Large intestine (tissue), 3 donors: ENCODE results near the gene CACNA1B. TPM values are rescaled to one million over a fixed set of nuclear protein-coding genes. Genes with fewer than 3 reads are reported as not detected.
"Not testable (repeated sequence)": the region's sequence is repeated elsewhere in the genome, so short reads cannot be mapped to it uniquely, and the experiment has no call there.

ENCODE experiments used
- DNase-seq, 2 donors: peaks; one replicate each; pipeline versions ENCODE4 v3.0.0 to v3.0.0-alpha.2; 2013
- H3K27ac ChIP-seq: one replicate; pipeline ENCODE4 v1.5.1; 2013; ENCODE audit warnings: low read length
- H3K27me3 ChIP-seq: 2 replicates; pipeline ENCODE4 v1.6.1; 2013; ENCODE audit warnings: low read length; ENCODE audit not compliant: control insufficient read depth, insufficient read depth
- H3K36me3 ChIP-seq: 2 replicates; pipeline ENCODE4 v1.6.1; 2013; ENCODE audit warnings: low read length; ENCODE audit not compliant: control insufficient read depth, insufficient read depth
- H3K4me1 ChIP-seq: one replicate; pipeline ENCODE4 v1.6.1; 2013; ENCODE audit warnings: low read length; ENCODE audit not compliant: control insufficient read depth, insufficient read depth
- H3K4me3 ChIP-seq: one replicate; pipeline ENCODE4 v1.5.1; 2013; ENCODE audit warnings: low read length
- H3K9me3 ChIP-seq: one replicate; pipeline ENCODE4 v1.6.1; 2013; ENCODE audit warnings: mild to moderate bottlenecking, low read depth, low read length, moderate library complexity; ENCODE audit not compliant: control insufficient read depth
- WGBS: methylation state at CpG from one replicate; pipeline ENCODE4 v1.1.5; 2013; ENCODE audit warnings: low lambda C conversion rate; ENCODE audit not compliant: insufficient coverage; 5-methylcytosine and 5-hydroxymethylcytosine counted together
- polyA plus RNA-seq: library from polyadenylated mRNA; unstranded; fragments of 120-200 nt; gene quantifications from one replicate; pipeline ENCODE4 v1.2.1, GENCODE V29; 2013

The CACNA1B gene
- polyA plus RNA-seq, 1 donor = 1.8 TPM

GRCh38 chr9:137879052-137879451 lies 1.5 kb downstream of the CACNA1B start:
- Histone ChIP-seq H3K9me3 (peaks cover 7% of the 10 kb centered on the region), H3K4me3 (no peak overlapping the region), H3K4me1 (no peaks in the 10 kb centered on the region), H3K27me3 (peaks cover 25% of the 10 kb centered on the region), H3K27ac (no peak overlapping the region), H3K36me3 (no peaks in the 10 kb centered on the region)
- no peak for DNase-seq
- WGBS = no CpG with 5 or more reads among the region's 20 CpGs

GRCh38 chr9:137879566-137880150 lies 2.1 kb downstream of the CACNA1B start:
- Histone ChIP-seq H3K27me3 (peaks cover 25% of the 10 kb centered on the region), H3K4me3 (no peak overlapping the region), H3K9me3 (peaks cover 7% of the 10 kb centered on the region), H3K27ac (no peak overlapping the region), H3K4me1 (no peaks in the 10 kb centered on the region), H3K36me3 (no peaks in the 10 kb centered on the region)
- DNase-seq = no peak
- WGBS = no CpG with 5 or more reads among the region's 8 CpGs

- DNase-seq = no peak
- no peak overlapping the region for H3K4me3 ChIP-seq
- H3K27me3 ChIP-seq = peaks cover 23% of the 10 kb centered on the region
- no peak overlapping the region for H3K27ac ChIP-seq
- H3K9me3 ChIP-seq = peaks cover 7% of the 10 kb centered on the region
- no CpG with 5 or more reads among the region's 16 CpGs for WGBS
- no peaks in the 10 kb centered on the region for H3K4me1 ChIP-seq
- H3K36me3 ChIP-seq = no peaks in the 10 kb centered on the region
These were observed 2.8 kb downstream of the CACNA1B start for GRCh38 chr9:137880160-137880975.

GRCh38 chr9:137880976-137881530 lies 3.5 kb downstream of the CACNA1B start:
- Histone ChIP-seq H3K4me1 (no peaks in the 10 kb centered on the region), H3K4me3 (no peak overlapping the region), H3K27ac (no peak overlapping the region), H3K9me3 (peaks cover 7% of the 10 kb centered on the region), H3K27me3 (peaks cover 16% of the 10 kb centered on the region), H3K36me3 (no peaks in the 10 kb centered on the region)
- DNase-seq = no peak
- WGBS = no CpG with 5 or more reads among the region's 10 CpGs

- Histone ChIP-seq H3K4me1 (no peaks in the 10 kb centered on the region), H3K9me3 (peaks cover 3% of the 10 kb centered on the region), H3K36me3 (no peaks in the 10 kb centered on the region), H3K4me3 (no peak overlapping the region), H3K27me3 (peaks cover 8% of the 10 kb centered on the region), H3K27ac (no peak overlapping the region)
- DNase-seq = no peak
- no CpG with 5 or more reads among the region's 19 CpGs for WGBS
These were observed 4.3 kb downstream of the CACNA1B start for GRCh38 chr9:137881591-137882505.

GRCh38 chr9:137882506-137882821 lies 4.9 kb downstream of the CACNA1B start:
- no peak for DNase-seq
- WGBS = no CpG with 5 or more reads among the region's 10 CpGs

GRCh38 chr9:137883977-137884376 lies 6.4 kb downstream of the CACNA1B start:
- not testable (repeated sequence) for H3K27ac ChIP-seq, H3K27me3 ChIP-seq, DNase-seq, H3K36me3 ChIP-seq, H3K4me1 ChIP-seq, H3K4me3 ChIP-seq, H3K9me3 ChIP-seq
- no CpG with 5 or more reads among the region's 6 CpGs for WGBS

More at GRCh38 chr9:137882506-137882821, 4.9 kb downstream of the CACNA1B start:
- H3K36me3 ChIP-seq = no peaks in the 10 kb centered on the region
- H3K9me3 ChIP-seq = no peaks in the 10 kb centered on the region
- peaks cover 5% of the 10 kb centered on the region for H3K27me3 ChIP-seq
- H3K4me3 ChIP-seq = no peak overlapping the region
- no peaks in the 10 kb centered on the region for H3K4me1 ChIP-seq
- no peak overlapping the region for H3K27ac ChIP-seq

- no CpG with 5 or more reads among the region's 7 CpGs for WGBS
- H3K27ac ChIP-seq, H3K9me3 ChIP-seq, H3K36me3 ChIP-seq, H3K4me1 ChIP-seq, DNase-seq, H3K27me3 ChIP-seq, H3K4me3 ChIP-seq: not testable (repeated sequence)
These were observed 7.0 kb downstream of the CACNA1B start for GRCh38 chr9:137884547-137884946.

- H3K4me3 ChIP-seq, DNase-seq, H3K36me3 ChIP-seq, H3K27ac ChIP-seq, H3K27me3 ChIP-seq, H3K9me3 ChIP-seq, H3K4me1 ChIP-seq: not testable (repeated sequence)
- no CpG with 5 or more reads among the region's 12 CpGs for WGBS
These were observed 7.5 kb downstream of the CACNA1B start for GRCh38 chr9:137885121-137885520.

GRCh38 chr9:137888621-137889020 lies 11.0 kb downstream of the CACNA1B start:
- not testable (repeated sequence) for H3K4me1 ChIP-seq, H3K36me3 ChIP-seq, H3K27ac ChIP-seq, H3K27me3 ChIP-seq, H3K9me3 ChIP-seq, H3K4me3 ChIP-seq, DNase-seq
- no CpG with 5 or more reads among the region's 12 CpGs for WGBS
